Measurements from ENCODE around the gene GPR162. TPM values are rescaled to one million over a fixed set of nuclear protein-coding genes. Genes with fewer than 3 reads are reported as not detected.

The GPR162 gene
- polyA plus RNA-seq, 1 donor from 2014 or later, result 82.8 TPM

DNA sequence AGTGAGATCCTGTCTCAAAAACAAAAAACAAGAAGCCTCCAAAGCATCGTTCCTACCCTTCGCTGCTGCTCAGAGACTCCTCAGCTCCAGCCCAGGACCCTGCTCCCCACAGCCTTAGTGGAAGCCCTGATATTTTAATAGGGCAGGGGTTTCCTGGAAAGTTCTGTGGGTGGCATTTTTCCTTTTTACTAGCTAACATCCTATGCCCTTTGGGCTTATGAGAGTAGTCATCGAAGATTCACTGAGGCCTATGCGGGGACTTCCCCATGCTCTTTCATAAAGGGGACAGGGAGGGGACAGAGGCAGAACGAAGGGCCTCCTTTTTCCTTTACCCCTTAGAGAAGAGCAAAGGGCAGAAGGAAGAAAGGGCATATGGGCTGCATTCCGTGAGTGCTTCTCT is 41.0 kb upstream of the GPR162 start:
- H3K4me2 ChIP-seq (ENCODE audit: low read length), result no peak overlapping the region
- no peak overlapping the region for H3K27ac ChIP-seq (ENCODE audit: low read length)
- H3K27me3 ChIP-seq (ENCODE audit: insufficient read depth, low read depth, low read length), result no peaks in the 10 kb centered on the region
- H3K9me2 ChIP-seq (ENCODE audit: insufficient read depth, low read length), result no peaks in the 10 kb centered on the region
- no peaks in the 10 kb centered on the region for H3K9me3 ChIP-seq (ENCODE audit: low read length)
- no peaks in the 10 kb centered on the region for H4K20me1 ChIP-seq (ENCODE audit: insufficient read depth)
- no peaks in the 10 kb centered on the region for H3K79me2 ChIP-seq (replicated peaks; ENCODE audit: insufficient read depth, low read length)
- H3F3A ChIP-seq (ENCODE audit: insufficient read depth, low read length, poor library complexity, severe bottlenecking), result no peaks in the 10 kb centered on the region
- TF ChIP-seq, protein P1, sequence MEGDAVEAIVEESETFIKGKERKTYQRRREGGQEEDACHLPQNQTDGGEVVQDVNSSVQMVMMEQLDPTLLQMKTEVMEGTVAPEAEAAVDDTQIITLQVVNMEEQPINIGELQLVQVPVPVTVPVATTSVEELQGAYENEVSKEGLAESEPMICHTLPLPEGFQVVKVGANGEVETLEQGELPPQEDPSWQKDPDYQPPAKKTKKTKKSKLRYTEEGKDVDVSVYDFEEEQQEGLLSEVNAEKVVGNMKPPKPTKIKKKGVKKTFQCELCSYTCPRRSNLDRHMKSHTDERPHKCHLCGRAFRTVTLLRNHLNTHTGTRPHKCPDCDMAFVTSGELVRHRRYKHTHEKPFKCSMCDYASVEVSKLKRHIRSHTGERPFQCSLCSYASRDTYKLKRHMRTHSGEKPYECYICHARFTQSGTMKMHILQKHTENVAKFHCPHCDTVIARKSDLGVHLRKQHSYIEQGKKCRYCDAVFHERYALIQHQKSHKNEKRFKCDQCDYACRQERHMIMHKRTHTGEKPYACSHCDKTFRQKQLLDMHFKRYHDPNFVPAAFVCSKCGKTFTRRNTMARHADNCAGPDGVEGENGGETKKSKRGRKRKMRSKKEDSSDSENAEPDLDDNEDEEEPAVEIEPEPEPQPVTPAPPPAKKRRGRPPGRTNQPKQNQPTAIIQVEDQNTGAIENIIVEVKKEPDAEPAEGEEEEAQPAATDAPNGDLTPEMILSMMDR (IDR thresholded peaks at IDR 0.05; ENCODE audit: poor library complexity, severe bottlenecking), result no peak
- TF ChIP-seq RAD21 (conservative IDR thresholded peaks at IDR 0.05) (no peak), SMC3 (conservative IDR thresholded peaks at IDR 0.05; ENCODE audit: poor library complexity) (no peak), EP300 (conservative IDR thresholded peaks at IDR 0.05; ENCODE audit: poor library complexity, severe bottlenecking) (no peak)
- TF ChIP-seq, protein P2, sequence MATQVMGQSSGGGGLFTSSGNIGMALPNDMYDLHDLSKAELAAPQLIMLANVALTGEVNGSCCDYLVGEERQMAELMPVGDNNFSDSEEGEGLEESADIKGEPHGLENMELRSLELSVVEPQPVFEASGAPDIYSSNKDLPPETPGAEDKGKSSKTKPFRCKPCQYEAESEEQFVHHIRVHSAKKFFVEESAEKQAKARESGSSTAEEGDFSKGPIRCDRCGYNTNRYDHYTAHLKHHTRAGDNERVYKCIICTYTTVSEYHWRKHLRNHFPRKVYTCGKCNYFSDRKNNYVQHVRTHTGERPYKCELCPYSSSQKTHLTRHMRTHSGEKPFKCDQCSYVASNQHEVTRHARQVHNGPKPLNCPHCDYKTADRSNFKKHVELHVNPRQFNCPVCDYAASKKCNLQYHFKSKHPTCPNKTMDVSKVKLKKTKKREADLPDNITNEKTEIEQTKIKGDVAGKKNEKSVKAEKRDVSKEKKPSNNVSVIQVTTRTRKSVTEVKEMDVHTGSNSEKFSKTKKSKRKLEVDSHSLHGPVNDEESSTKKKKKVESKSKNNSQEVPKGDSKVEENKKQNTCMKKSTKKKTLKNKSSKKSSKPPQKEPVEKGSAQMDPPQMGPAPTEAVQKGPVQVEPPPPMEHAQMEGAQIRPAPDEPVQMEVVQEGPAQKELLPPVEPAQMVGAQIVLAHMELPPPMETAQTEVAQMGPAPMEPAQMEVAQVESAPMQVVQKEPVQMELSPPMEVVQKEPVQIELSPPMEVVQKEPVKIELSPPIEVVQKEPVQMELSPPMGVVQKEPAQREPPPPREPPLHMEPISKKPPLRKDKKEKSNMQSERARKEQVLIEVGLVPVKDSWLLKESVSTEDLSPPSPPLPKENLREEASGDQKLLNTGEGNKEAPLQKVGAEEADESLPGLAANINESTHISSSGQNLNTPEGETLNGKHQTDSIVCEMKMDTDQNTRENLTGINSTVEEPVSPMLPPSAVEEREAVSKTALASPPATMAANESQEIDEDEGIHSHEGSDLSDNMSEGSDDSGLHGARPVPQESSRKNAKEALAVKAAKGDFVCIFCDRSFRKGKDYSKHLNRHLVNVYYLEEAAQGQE (IDR thresholded peaks at IDR 0.05; ENCODE audit: borderline replicate concordance), result no peak
- H3K36me3 ChIP-seq (ENCODE audit: insufficient read depth, low read length), result peaks cover 3% of the 10 kb centered on the region
- H2AFZ ChIP-seq (ENCODE audit: low read depth, low read length), result no peak overlapping the region
- no peak overlapping the region for H3K9ac ChIP-seq (ENCODE audit: low read length)
- no peak overlapping the region for H3K4me3 ChIP-seq (ENCODE audit: low read length)

DNA sequence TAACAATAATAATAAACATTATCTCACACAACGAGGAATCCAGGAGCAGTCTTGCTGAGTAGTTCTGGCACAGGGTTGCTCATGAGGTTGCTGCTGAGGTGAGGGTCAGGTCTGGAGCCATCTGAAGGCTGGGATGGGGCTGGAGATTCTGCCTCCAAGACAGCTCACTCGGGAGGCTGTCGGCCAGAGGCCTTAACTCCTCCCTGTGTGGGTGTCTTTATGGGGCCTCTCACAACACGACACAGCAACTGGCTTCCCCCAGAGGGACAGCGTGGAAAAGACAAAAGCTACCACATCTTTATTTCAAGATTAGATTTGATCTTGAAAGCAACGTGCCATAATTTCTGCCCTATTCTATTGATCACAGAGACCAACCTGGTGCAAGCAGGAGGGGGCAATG is 39.5 kb upstream of the GPR162 start:
- H3K36me3 ChIP-seq (ENCODE audit: insufficient read depth, low read length), result peaks cover 3% of the 10 kb centered on the region
- H3K79me2 ChIP-seq (replicated peaks; ENCODE audit: insufficient read depth, low read length), result no peaks in the 10 kb centered on the region
- no peak overlapping the region for H3K4me3 ChIP-seq (ENCODE audit: low read length)
- H3K9me3 ChIP-seq (ENCODE audit: low read length), result no peaks in the 10 kb centered on the region
- TF ChIP-seq EP300 (conservative IDR thresholded peaks at IDR 0.05; ENCODE audit: poor library complexity, severe bottlenecking), result no peak
- no peak for TF ChIP-seq MXI1 (conservative IDR thresholded peaks at IDR 0.05; ENCODE audit: poor library complexity, severe bottlenecking)
- TF ChIP-seq, protein P2 (IDR thresholded peaks at IDR 0.05; ENCODE audit: borderline replicate concordance), result no peak
- no peak for TF ChIP-seq TAF1 (IDR thresholded peaks at IDR 0.05; ENCODE audit: low read depth)
- TF ChIP-seq SMC3 (conservative IDR thresholded peaks at IDR 0.05; ENCODE audit: poor library complexity), result no peak
- TF ChIP-seq, protein P1 (IDR thresholded peaks at IDR 0.05; ENCODE audit: poor library complexity, severe bottlenecking), result no peak
- no peaks in the 10 kb centered on the region for H3K27me3 ChIP-seq (ENCODE audit: insufficient read depth, low read depth, low read length)
- H4K20me1 ChIP-seq (ENCODE audit: insufficient read depth), result no peaks in the 10 kb centered on the region
- H3F3A ChIP-seq (ENCODE audit: insufficient read depth, low read length, poor library complexity, severe bottlenecking), result no peaks in the 10 kb centered on the region
- no peak overlapping the region for H3K4me2 ChIP-seq (ENCODE audit: low read length)
- no peak overlapping the region for H2AFZ ChIP-seq (ENCODE audit: low read depth, low read length)
- H3K27ac ChIP-seq (ENCODE audit: low read length), result no peak overlapping the region
- no peaks in the 10 kb centered on the region for H3K9me2 ChIP-seq (ENCODE audit: insufficient read depth, low read length)
- no peak overlapping the region for H3K9ac ChIP-seq (ENCODE audit: low read length)

Data from neural cell (in vitro differentiated cells).